GM18505 (cell line): Measurements from ENCODE around the gene LINGO1.

Source experiments
- ATAC-seq: cut with Tn5 transposase; IDR thresholded peaks from one replicate; pipeline ENCODE4 v1.9.1; 2021; ENCODE audit not compliant: unreplicated experiment
- POLR2A ChIP-seq: IDR thresholded peaks from 4 replicates; pipeline ENCODE4 v1.6.1; 2011; ENCODE audit warnings: borderline replicate concordance; ENCODE audit not compliant: insufficient read depth, insufficient read length; ENCODE audit errors: extremely low read depth

Gene LINGO1

GRCh38 chr15:77633134-77633912 lies 611 bp upstream of the LINGO1 start:
- peak; percentile 72 for ATAC-seq
- no peak for TF ChIP-seq POLR2A

- TF ChIP-seq POLR2A: no peak
- no peak for ATAC-seq
Observed at GRCh38 chr15:77631745-77632533, 773 bp downstream of the LINGO1 start.

GRCh38 chr15:77630956-77631744 lies 1.6 kb downstream of the LINGO1 start:
- TF ChIP-seq POLR2A: no peak
- no peak for ATAC-seq

- ATAC-seq: no peak
Observed at GRCh38 chr15:77630056-77630455, 2.7 kb downstream of the LINGO1 start.

GRCh38 chr15:77629070-77630030 lies 3.4 kb downstream of the LINGO1 start:
- no peak for ATAC-seq
- no peak for TF ChIP-seq POLR2A

More at GRCh38 chr15:77630056-77630455, 2.7 kb downstream of the LINGO1 start:
- TF ChIP-seq POLR2A: no peak

GRCh38 chr15:77628010-77628409 lies 4.7 kb downstream of the LINGO1 start:
- no peak for ATAC-seq
- TF ChIP-seq POLR2A: no peak

GRCh38 chr15:77627581-77627980 lies 5.1 kb downstream of the LINGO1 start:
- no peak for TF ChIP-seq POLR2A
- no peak for ATAC-seq

GRCh38 chr15:77627067-77627466 lies 5.6 kb downstream of the LINGO1 start:
- no peak for TF ChIP-seq POLR2A
- no peak for ATAC-seq

GRCh38 chr15:77626002-77626401 lies 6.7 kb downstream of the LINGO1 start:
- no peak for ATAC-seq
- TF ChIP-seq POLR2A: no peak

GRCh38 chr15:77625376-77625775 lies 7.3 kb downstream of the LINGO1 start:
- ATAC-seq: no peak
- TF ChIP-seq POLR2A: no peak

- no peak for ATAC-seq
- no peak for TF ChIP-seq POLR2A
Observed at GRCh38 chr15:77624868-77625267, 7.8 kb downstream of the LINGO1 start.
